Left ventricle myocardium inferior (tissue), 1 donor: ENCODE measurements around the gene CAPN3. TPM values are rescaled to one million over a fixed set of nuclear protein-coding genes. Genes with fewer than 3 reads are reported as not detected.
A peak's percentile ranks its signal among the peaks of the same experiment; 100 is the strongest.
"Not testable (repeated sequence)": the region's sequence is repeated elsewhere in the genome, so short reads cannot be mapped to it uniquely, and the experiment has no call there.

Experiments
- DNase-seq: peaks from one replicate; pipeline ENCODE4 v3.0.0-alpha.2; 2020
- H3K27ac ChIP-seq: fragments of 200-600 bp; replicated peaks from 2 replicates; pipeline ENCODE4 v1.8.0; 2021
- H3K27me3 ChIP-seq: fragments of 200-600 bp; 2 replicates; pipeline ENCODE4 v1.8.0; 2021; ENCODE audit warnings: low read depth
- H3K36me3 ChIP-seq: fragments of 200-600 bp; 2 replicates; pipeline ENCODE4 v1.8.0; 2021
- H3K4me1 ChIP-seq: fragments of 200-600 bp; 2 replicates; pipeline ENCODE4 v1.8.0; 2021
- H3K4me3 ChIP-seq: fragments of 200-600 bp; 2 replicates; pipeline ENCODE4 v1.8.0; 2021; ENCODE audit warnings: mild to moderate bottlenecking, moderate library complexity
- H3K9me3 ChIP-seq: fragments of 200-600 bp; replicated peaks from 2 replicates; pipeline ENCODE4 v1.8.0; 2021
- intact Hi-C: fragments of 100-400 bp; cut with micrococcal nuclease; formaldehyde crosslinking; loops from one replicate; pipeline ENCODE4 v1.11.0; 2022
- long read RNA-seq: library from polyadenylated mRNA; unstranded; transcript quantifications from one replicate; pipeline ENCODE4 v2.0.0, GENCODE V29; 2021
- total RNA-seq: library from RNA; stranded (reverse); fragmentation: NEBNext Ultra II Directional; extraction: Animal tissue kit (Norgen Biotek cat#: 25700); gene quantifications from one replicate; pipeline ENCODE4 v1.2.1, GENCODE V29; 2021
- TF ChIP-seq, protein P1 (sequence below): fragments of 200-600 bp; IDR thresholded peaks from 2 replicates; pipeline ENCODE4 v1.8.0; 2021; ENCODE audit warnings: antibody characterized with exemption, mild to moderate bottlenecking, borderline replicate concordance
- donor health status: DM: no; HTN: yes; CAD: no; lungs with severe emphysema.

The CAPN3 gene
- total RNA-seq = 6.0 TPM
- long read RNA-seq, partial matches to known transcripts = 0 of 1 reads
- long read RNA-seq, other reads (novel, unspliced or antisense) = 0 of 1 reads

DNA sequence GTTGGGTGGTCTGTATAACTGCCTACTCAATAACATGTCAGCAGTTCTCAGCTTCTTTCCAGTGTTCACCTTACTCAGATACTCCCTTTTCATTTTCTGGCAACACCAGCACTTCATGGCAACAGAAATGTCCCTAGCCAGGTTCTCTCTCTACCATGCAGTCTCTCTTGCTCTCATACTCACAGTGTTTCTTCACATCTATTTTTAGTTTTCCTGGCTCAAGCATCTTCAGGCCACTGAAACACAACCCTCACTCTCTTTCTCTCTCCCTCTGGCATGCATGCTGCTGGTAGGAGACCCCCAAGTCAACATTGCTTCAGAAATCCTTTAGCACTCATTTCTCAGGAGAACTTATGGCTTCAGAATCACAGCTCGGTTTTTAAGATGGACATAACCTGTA lies at the start of gene CAPN3:
Gene CAPN3 (plus strand): TSS at position 253 of the 400 bp plus-strand sequence. CDS start 305 bp downstream, outside the sequence.
- TF ChIP-seq, protein P1, sequence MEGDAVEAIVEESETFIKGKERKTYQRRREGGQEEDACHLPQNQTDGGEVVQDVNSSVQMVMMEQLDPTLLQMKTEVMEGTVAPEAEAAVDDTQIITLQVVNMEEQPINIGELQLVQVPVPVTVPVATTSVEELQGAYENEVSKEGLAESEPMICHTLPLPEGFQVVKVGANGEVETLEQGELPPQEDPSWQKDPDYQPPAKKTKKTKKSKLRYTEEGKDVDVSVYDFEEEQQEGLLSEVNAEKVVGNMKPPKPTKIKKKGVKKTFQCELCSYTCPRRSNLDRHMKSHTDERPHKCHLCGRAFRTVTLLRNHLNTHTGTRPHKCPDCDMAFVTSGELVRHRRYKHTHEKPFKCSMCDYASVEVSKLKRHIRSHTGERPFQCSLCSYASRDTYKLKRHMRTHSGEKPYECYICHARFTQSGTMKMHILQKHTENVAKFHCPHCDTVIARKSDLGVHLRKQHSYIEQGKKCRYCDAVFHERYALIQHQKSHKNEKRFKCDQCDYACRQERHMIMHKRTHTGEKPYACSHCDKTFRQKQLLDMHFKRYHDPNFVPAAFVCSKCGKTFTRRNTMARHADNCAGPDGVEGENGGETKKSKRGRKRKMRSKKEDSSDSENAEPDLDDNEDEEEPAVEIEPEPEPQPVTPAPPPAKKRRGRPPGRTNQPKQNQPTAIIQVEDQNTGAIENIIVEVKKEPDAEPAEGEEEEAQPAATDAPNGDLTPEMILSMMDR = no peak
- H3K27me3 ChIP-seq = no peaks in the 10 kb centered on the region
- peak within 1 kb of the TSS; percentile 43 for H3K27ac ChIP-seq
- H3K36me3 ChIP-seq = peaks cover 13% of the 10 kb centered on the region
- DNase-seq = no peak
- no peak within 1 kb of the TSS for H3K4me3 ChIP-seq
- H3K4me1 ChIP-seq = no peaks in the 10 kb centered on the region
- intact Hi-C loops = no loop called here
- no peaks in the 10 kb centered on the region for H3K9me3 ChIP-seq

DNA sequence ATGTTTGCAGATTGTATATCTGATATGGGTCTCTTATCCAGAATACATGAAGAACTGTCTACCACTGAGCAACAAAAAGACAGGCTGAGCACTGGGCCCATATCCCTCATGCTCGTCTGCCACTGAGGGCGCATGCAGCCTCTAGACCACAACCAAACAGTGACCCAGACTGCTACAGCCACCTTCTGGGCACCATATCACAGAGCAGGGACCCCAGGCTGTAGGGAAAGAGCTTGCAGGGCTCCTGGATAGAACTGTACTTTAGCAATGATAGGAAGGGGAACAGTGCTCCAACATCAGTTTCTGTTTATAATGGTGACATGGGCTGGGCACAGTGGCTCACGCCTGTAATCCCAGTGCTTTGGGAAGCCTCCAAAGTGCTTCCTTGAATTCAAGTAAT lies 45.8 kb upstream of the CAPN3 start:
- intact Hi-C loops = no loop called here
- Histone ChIP-seq H3K36me3 (peaks cover 57% of the 10 kb centered on the region), H3K4me3 (no peak overlapping the region), H3K27ac (no peak overlapping the region), H3K9me3 (no peaks in the 10 kb centered on the region), H3K27me3 (no peaks in the 10 kb centered on the region), H3K4me1 (no peaks in the 10 kb centered on the region)
- DNase-seq = no peak
- TF ChIP-seq, protein P1 = no peak

DNA sequence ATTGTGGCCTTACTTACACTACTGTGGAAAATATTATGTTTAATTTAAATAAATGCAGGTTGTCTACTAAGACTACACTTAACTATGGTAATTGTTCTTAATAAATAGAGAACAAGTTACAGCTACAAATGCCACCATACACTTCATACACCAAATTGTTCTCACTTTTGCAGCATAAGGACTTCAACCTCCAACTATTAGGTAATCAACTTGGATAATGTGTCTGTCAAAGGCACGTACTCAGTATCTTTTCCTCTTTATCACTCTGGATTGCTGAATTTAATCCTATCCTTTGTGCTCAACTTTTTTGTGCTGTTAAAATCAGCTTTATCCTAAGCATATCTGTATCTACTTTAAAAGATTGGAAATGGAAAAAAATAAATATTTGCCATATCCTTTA lies 44.5 kb upstream of the CAPN3 start:
- no peak for DNase-seq
- Histone ChIP-seq H3K27ac (no peak overlapping the region), H3K36me3 (peaks cover 44% of the 10 kb centered on the region)

DNA sequence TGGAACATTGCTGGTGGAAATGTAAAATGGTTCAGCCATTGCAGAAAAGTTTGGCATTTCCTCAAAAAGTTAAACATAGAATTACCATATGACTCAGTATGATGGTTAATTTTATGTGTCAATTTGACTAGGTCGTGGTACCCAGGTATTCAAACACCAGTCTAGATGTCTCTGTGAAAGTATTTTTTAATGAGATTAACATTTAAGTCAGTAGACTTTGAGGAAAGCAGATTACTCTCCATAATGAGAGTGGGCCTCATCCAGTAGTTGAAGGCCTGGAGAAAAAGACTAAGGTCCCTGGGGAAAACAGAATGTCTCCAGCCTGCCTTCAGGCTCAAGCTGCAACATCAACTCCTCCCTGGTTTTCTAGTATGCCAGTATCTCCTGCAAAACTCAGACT lies 43.8 kb upstream of the CAPN3 start:
- Histone ChIP-seq H3K4me3 (no peak overlapping the region), H3K36me3 (peaks cover 37% of the 10 kb centered on the region), H3K9me3 (no peaks in the 10 kb centered on the region), H3K27ac (no peak overlapping the region), H3K27me3 (no peaks in the 10 kb centered on the region), H3K4me1 (no peaks in the 10 kb centered on the region)
- intact Hi-C loops = no loop called here
- DNase-seq = no peak
- TF ChIP-seq, protein P1 = no peak

More for the DNA sequence above, 44.5 kb upstream of the CAPN3 start:
- Histone ChIP-seq H3K9me3 (no peaks in the 10 kb centered on the region), H3K27me3 (no peaks in the 10 kb centered on the region), H3K4me3 (no peak overlapping the region), H3K4me1 (no peaks in the 10 kb centered on the region)
- TF ChIP-seq, protein P1 = no peak
- intact Hi-C loops = no loop called here

DNA sequence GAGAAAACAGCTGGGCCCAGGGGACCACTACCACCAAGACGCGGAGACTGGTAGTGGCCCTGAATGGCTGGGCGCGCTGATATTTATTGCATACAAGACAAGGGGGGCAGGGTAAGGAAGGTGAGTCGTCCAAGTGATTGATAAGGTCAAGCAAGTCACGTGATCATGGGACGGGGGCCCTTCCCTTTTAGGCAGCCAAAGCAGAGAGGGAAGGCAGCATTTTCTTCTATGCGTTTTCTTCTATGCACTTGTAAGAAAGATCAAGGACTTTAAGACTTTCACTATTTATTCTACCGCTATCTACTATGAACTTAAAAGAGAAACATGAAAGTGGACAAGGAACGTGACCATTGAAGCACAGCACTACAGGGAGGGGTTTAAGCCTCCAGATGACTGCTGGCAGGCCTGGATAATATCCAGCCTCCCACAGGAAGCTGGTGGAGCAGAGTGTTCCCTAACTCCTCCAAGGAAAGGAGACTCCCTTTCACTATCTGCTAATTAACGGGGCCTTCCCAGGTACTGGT lies 43.0 kb upstream of the CAPN3 start:
- H3K27ac ChIP-seq, H3K4me3 ChIP-seq, H3K9me3 ChIP-seq, intact Hi-C loops, H3K27me3 ChIP-seq, H3K4me1 ChIP-seq, DNase-seq: not testable (repeated sequence)
- H3K36me3 ChIP-seq = peaks cover 31% of the 10 kb centered on the region

DNA sequence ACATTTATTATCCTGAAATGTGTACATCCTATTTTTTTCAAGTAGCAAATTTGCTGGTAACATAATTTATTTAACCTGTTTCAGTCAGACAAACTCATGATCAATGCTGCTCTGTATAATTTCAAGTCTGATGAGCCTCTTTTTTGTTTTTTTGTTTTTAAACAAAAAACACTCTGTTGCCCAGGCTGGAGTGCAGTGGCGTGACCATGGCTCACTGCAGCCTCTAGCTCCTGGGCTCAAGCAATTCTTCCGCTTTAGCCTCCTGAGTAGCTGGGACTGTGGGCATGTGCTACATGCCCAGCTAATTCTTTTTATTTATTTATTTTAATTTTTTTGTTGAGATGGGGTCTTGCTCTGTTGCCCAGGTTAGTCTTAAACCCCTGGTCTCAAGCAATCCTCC lies 40.1 kb upstream of the CAPN3 start:
- no peak for DNase-seq
- Histone ChIP-seq H3K4me3 (no peak overlapping the region), H3K4me1 (no peaks in the 10 kb centered on the region), H3K9me3 (no peaks in the 10 kb centered on the region), H3K27me3 (no peaks in the 10 kb centered on the region), H3K27ac (no peak overlapping the region), H3K36me3 (peaks cover 30% of the 10 kb centered on the region)
- intact Hi-C loops = no loop called here
- TF ChIP-seq, protein P1 = no peak
